Thoracic aorta (tissue), 2 donors: ENCODE data around the gene ANO1. TPM values are rescaled to one million over a fixed set of nuclear protein-coding genes. Genes with fewer than 3 reads are reported as not detected.

Experiments used
- ATAC-seq: fragments of 150-250 bp; one replicate; pipeline ENCODE4 v1.8.0; 2017; ENCODE audit warnings: low read depth; ENCODE audit not compliant: insufficient number of reproducible peaks, low FRiP score
- DNase-seq: peaks from one replicate; pipeline ENCODE4 v3.0.0-alpha.2; 2020; ENCODE audit warnings: low spot score
- H3K27ac ChIP-seq, 2 donors: fragments of 200-600 bp; sonication (generic); 1 replicate in 1 of 2; 2 replicates in 1 of 2; pipeline ENCODE4 v1.5.1; 2016; ENCODE audit warnings: mild to moderate bottlenecking in 2 of 2, moderate library complexity in 2 of 2
- H3K27me3 ChIP-seq: fragments of 200-600 bp; sonication (generic); replicated peaks from 2 replicates; pipeline ENCODE4 v1.6.0; 2016; ENCODE audit warnings: mild to moderate bottlenecking; ENCODE audit not compliant: insufficient read depth
- H3K36me3 ChIP-seq: fragments of 200-600 bp; sonication (generic); one replicate; pipeline ENCODE4 v1.5.1; 2016
- H3K4me1 ChIP-seq, 2 donors: fragments of 200-600 bp; sonication (generic); 1 replicate in 1 of 2; 2 replicates in 1 of 2; pipeline versions ENCODE4 v1.5.1 to v1.6.0; 2016; ENCODE audit warnings: low read depth in 2 of 2, mild to moderate bottlenecking in 1 of 2; ENCODE audit not compliant: control insufficient read depth in 1 of 2
- H3K4me3 ChIP-seq: fragments of 200-600 bp; sonication (generic); 2 replicates; pipeline ENCODE4 v1.5.1; 2016; ENCODE audit warnings: mild to moderate bottlenecking
- H3K9me3 ChIP-seq: fragments of 200-600 bp; sonication (generic); 2 replicates; pipeline ENCODE4 v1.5.1; 2016
- total RNA-seq, 2 donors: library from RNA; depleted of rRNA; stranded (reverse); fragments of >200 nt; gene quantifications; one replicate each; pipeline versions ENCODE4 v1.1.0 to v1.2.3, GENCODE V29; 2016
- TF ChIP-seq, protein P1 (sequence below): fragments of 200-600 bp; sonication (generic); IDR thresholded peaks from one replicate; pipeline ENCODE4 v1.5.1; 2019; ENCODE audit warnings: antibody characterized with exemption

ANO1 gene
- total RNA-seq, 2 donors from 2014 or later, result 122 to 161 TPM

DNA sequence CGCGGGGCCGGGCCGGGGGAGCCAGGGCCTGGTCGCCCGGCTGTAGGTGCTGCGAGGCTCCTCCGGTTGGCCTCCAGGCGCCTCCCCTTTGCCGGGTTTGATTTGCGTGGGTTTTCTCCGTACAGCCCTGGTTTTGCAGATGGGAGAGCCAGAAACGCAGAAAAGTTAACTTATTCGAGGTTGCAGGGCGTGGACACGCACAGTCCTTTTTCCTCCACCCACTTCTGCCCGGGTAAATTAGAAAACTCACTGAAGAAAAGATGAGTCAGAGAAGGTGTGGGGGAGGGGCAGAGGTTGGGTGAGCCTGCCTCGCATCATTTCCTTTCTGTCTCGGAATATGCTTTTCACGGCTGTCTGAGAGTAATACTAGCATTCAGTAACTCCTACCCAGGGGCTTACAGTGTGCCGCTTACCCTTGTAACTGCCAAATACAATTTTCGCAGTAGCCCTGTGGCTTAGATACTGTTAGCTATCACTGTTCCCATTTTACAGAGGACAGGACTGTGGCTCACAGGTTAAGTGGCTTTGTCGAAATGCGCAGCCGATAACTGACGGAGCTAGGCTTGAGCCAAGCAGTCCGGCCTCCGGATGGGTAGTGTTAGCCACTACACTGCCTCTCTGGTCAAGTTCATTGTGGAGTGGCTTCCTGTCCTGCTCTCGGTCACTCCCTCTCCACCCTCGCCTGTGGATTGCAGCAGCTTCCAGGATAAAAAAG lies 125.8 kb downstream of the ANO1 start:
- peak; percentile 80 for DNase-seq
- peaks cover 15% of the 10 kb centered on the region for H3K36me3 ChIP-seq
- peaks cover 14 to 24% of the 10 kb centered on the region in 2 donors for H3K4me1 ChIP-seq
- H3K27ac ChIP-seq, result peak overlapping the region; percentile 83 to 85
- ATAC-seq, result peak; percentile 57
- H3K27me3 ChIP-seq, result no peaks in the 10 kb centered on the region
- H3K9me3 ChIP-seq, result no peaks in the 10 kb centered on the region
- TF ChIP-seq, protein P1, sequence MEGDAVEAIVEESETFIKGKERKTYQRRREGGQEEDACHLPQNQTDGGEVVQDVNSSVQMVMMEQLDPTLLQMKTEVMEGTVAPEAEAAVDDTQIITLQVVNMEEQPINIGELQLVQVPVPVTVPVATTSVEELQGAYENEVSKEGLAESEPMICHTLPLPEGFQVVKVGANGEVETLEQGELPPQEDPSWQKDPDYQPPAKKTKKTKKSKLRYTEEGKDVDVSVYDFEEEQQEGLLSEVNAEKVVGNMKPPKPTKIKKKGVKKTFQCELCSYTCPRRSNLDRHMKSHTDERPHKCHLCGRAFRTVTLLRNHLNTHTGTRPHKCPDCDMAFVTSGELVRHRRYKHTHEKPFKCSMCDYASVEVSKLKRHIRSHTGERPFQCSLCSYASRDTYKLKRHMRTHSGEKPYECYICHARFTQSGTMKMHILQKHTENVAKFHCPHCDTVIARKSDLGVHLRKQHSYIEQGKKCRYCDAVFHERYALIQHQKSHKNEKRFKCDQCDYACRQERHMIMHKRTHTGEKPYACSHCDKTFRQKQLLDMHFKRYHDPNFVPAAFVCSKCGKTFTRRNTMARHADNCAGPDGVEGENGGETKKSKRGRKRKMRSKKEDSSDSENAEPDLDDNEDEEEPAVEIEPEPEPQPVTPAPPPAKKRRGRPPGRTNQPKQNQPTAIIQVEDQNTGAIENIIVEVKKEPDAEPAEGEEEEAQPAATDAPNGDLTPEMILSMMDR, result no peak
- H3K4me3 ChIP-seq, result peak overlapping the region; percentile 87

DNA sequence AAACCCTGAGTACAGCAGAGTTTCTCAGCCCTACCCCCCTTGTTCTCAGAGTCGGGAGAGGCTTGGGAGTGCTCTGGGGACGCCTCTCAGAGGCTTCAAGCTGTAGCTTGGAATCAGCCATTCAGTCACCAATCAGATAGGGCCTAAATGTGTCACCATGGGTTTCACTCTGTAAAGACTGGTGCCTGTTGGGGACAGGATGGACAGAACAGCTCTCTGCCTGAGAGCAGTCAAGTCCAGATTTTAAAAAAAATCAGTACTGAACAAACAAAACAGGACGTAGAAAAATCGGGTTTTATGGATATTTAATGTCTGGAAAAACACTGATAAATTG lies 126.3 kb downstream of the ANO1 start:
- DNase-seq, result no peak
- H3K27ac ChIP-seq, result peak overlapping the region; percentile 83 to 85
- no peaks in the 10 kb centered on the region for H3K9me3 ChIP-seq
- H3K27me3 ChIP-seq, result no peaks in the 10 kb centered on the region
- peaks cover 14 to 24% of the 10 kb centered on the region in 2 donors for H3K4me1 ChIP-seq
- TF ChIP-seq, protein P1, result no peak
- no peak for ATAC-seq
- peaks cover 19% of the 10 kb centered on the region for H3K36me3 ChIP-seq
- peak overlapping the region; percentile 87 for H3K4me3 ChIP-seq

DNA sequence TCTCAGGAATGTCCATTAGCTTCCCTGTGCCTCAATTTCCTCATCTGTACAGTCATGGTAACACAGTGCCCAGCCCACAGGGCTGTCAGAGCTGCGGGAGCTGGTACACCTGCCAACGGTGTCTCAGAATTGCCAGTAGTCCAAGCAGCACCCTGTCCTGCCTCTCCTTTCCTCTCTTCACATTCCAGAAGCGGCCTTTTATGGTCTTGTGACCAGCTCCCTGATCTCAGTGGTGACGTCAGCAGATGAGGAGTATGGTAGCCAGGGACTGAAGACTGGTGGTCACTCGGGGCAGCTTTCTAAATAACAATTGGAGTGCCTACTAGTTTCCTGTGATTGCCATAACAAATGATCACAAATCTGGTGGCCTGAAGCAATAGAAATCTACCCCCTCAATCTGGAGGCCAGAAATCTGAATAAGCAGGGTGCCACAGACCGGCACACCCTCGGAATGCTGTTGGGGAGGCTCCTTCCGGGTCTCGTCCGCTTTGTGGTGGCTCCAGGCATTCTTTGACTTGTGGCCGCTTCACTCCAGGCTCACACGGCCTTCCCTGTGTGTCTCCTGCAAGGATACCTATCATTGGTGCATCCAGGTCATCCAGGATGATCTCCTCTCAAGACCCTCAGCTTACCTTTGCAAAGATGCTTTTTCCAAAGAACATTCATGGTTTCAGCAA lies 127.1 kb downstream of the ANO1 start:
- H3K27ac ChIP-seq, result peak overlapping the region in 1 of 2 donors; percentile 85
- DNase-seq, result no peak

DNA sequence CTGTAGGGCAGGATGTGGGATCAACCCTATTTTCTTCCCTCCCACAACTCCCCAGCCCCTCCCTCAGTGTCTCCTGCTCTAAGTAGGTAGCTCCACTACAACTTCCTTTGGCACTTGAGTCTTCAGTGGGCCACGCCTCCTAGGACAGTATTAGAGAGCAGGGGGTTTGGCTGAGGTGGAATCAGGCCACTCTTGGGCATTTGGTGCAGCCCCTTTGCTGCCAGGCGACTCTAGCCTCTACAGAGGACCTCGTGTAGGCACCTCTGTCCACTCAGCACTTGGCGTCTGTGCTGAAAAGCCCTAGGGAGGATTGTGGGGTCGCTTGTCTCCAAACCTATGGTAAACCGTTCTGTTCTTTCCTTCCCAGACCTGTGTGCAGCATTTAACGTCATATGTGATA lies 127.6 kb downstream of the ANO1 start:
- Histone ChIP-seq H3K36me3 (peaks cover 19% of the 10 kb centered on the region), H3K4me1 (peaks cover 14 to 24% of the 10 kb centered on the region in 2 donors), H3K27me3 (no peaks in the 10 kb centered on the region), H3K4me3 (no peak overlapping the region), H3K9me3 (no peaks in the 10 kb centered on the region), H3K27ac (no peak overlapping the region)
- TF ChIP-seq, protein P1, result no peak
- ATAC-seq, result no peak
- DNase-seq, result no peak

More for the DNA sequence above, 127.1 kb downstream of the ANO1 start:
- Histone ChIP-seq H3K4me1 (peaks cover 14 to 24% of the 10 kb centered on the region in 2 donors), H3K4me3 (no peak overlapping the region), H3K36me3 (peaks cover 19% of the 10 kb centered on the region), H3K9me3 (no peaks in the 10 kb centered on the region), H3K27me3 (no peaks in the 10 kb centered on the region)
- TF ChIP-seq, protein P1, result no peak
- no peak for ATAC-seq

DNA sequence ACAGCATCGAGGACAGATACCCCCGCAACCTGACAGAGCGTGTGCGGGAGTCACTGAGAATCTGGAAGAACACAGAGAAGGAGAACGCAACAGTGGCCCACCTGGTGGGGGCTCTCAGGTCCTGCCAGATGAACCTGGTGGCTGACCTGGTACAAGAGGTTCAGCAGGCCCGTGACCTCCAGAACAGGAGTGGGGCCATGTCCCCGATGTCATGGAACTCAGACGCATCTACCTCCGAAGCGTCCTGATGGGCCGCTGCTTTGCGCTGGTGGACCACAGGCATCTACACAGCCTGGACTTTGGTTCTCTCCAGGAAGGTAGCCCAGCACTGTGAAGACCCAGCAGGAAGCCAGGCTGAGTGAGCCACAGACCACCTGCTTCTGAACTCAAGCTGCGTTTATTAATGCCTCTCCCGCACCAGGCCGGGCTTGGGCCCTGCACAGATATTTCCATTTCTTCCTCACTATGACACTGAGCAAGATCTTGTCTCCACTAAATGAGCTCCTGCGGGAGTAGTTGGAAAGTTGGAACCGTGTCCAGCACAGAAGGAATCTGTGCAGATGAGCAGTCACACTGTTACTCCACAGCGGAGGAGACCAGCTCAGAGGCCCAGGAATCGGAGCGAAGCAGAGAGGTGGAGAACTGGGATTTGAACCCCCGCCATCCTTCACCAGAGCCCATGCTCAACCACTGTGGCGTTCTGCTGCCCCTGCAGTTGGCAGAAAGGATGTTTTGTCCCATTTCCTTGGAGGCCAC lies 128.3 kb downstream of the ANO1 start:
- no peaks in the 10 kb centered on the region for H3K9me3 ChIP-seq
- TF ChIP-seq, protein P1, result no peak
- ATAC-seq (no peak), DNase-seq (no peak)
- H3K4me3 ChIP-seq, result no peak overlapping the region
- H3K36me3 ChIP-seq, result peaks cover 19% of the 10 kb centered on the region
- H3K27me3 ChIP-seq, result no peaks in the 10 kb centered on the region
- H3K27ac ChIP-seq, result no peak overlapping the region
- peaks cover 14 to 24% of the 10 kb centered on the region in 2 donors for H3K4me1 ChIP-seq
